GM12892 (cell line): ENCODE results near the gene RAB7B.

Source experiments
- POLR2A ChIP-seq: IDR thresholded peaks from 2 replicates; pipeline ENCODE4 v1.6.1; 2011; ENCODE audit warnings: low read depth, low read length, control low read depth
- POLR2AphosphoS5 ChIP-seq: IDR thresholded peaks from 2 replicates; pipeline ENCODE4 v1.6.1; 2011; ENCODE audit warnings: low read depth, low read length, control low read depth
- TAF1 ChIP-seq: IDR thresholded peaks from 2 replicates; pipeline ENCODE4 v1.6.1; 2011; ENCODE audit warnings: low read depth, mild to moderate bottlenecking, control low read depth, low read length, borderline replicate concordance

DNA sequence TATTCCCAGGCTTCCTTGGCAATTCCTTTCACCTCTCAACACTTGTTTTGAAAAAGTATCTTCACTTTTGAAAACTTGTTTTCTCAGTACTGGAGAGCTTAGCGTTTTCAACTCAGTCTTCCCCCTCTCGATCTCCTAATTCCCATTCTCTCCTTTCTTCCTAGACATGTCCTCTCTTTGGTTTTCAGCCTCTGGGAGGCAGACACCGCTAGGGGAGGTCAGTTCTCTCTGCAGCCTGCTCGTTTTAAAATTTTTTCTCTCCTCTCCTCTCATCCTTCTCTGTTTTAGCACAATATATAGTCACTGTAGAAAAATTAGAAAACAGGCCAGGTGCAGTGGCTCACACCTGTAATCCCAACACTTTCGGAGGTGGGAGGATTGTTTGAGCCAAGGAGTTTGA lies 37.1 kb upstream of the RAB7B start:
- TF ChIP-seq POLR2A, result no peak
- no peak for TF ChIP-seq POLR2AphosphoS5
- no peak for TF ChIP-seq TAF1
